WTC11 (cell line): ENCODE results near the gene WWOX. TPM values are rescaled to one million over a fixed set of nuclear protein-coding genes. Genes with fewer than 3 reads are reported as not detected.

Experiments used
- ATAC-seq: fragments of 200-7000 bp; cut with Tn5 transposase; 2 replicates; pipeline ENCODE4 v1.10.0; 2021; ENCODE audit warnings: mild to moderate bottlenecking, moderate library complexity
- CTCF ChIA-PET: fragments of 300-600 bp; sonication (Branson Sonifier 250); formaldehyde crosslinking; loops from one replicate; lab custom pipeline; 2021; ENCODE audit warnings: antibody characterized with exemption; lab: Charles Lee
- POLR2A ChIA-PET: fragments of 350-600 bp; sonication (Branson Sonifier 250); formaldehyde crosslinking; loops from one replicate; lab custom pipeline; 2021; ENCODE audit warnings: antibody characterized with exemption; lab: Charles Lee
- DNase-seq: peaks from one replicate; pipeline ENCODE4 v3.0.0; 2021; ENCODE audit warnings: low spot score
- H3K27ac Mint-ChIP-seq: 2 replicates; pipeline ENCODE4 v1.8.0; 2021; ENCODE audit warnings: mixed read lengths
- H3K27me3 Mint-ChIP-seq: 2 replicates; pipeline ENCODE4 v1.8.0; 2021; ENCODE audit warnings: low read depth, mild to moderate bottlenecking, moderate library complexity, mixed read lengths
- H3K36me3 Mint-ChIP-seq: 2 replicates; pipeline ENCODE4 v1.8.0; 2021; ENCODE audit warnings: mixed read lengths
- H3K4me1 Mint-ChIP-seq: 2 replicates; pipeline ENCODE4 v1.8.0; 2022; ENCODE audit warnings: mixed read lengths
- H3K4me3 Mint-ChIP-seq: 2 replicates; pipeline ENCODE4 v1.8.0; 2021; ENCODE audit warnings: mild to moderate bottlenecking, moderate library complexity, mixed read lengths
- H3K9me3 Mint-ChIP-seq: 2 replicates; pipeline ENCODE4 v1.8.0; 2021; ENCODE audit warnings: mixed read lengths
- AR ChIP-seq: fragments of 250-450 bp; sonication (Bioruptor Pico); IDR thresholded peaks from 2 replicates; pipeline ENCODE4 v1.9.0; 2021; ENCODE audit warnings: mild to moderate bottlenecking
- CBFB ChIP-seq: sonication (generic); formaldehyde crosslinking; IDR thresholded peaks from 2 replicates; pipeline ENCODE4 v1.8.1; 2022; ENCODE audit warnings: mild to moderate bottlenecking, low read depth, missing genetic modification reagents
- CDX4 ChIP-seq: fragments of 250-450 bp; sonication (Bioruptor Pico); IDR thresholded peaks from 2 replicates; pipeline ENCODE4 v1.9.0; 2021; ENCODE audit warnings: moderate library complexity, mild to moderate bottlenecking, inconsistent platforms, borderline replicate concordance
- CREB1 ChIP-seq: sonication (generic); formaldehyde crosslinking; IDR thresholded peaks from 2 replicates; pipeline ENCODE4 v1.8.0; 2023; ENCODE audit warnings: mild to moderate bottlenecking, missing genetic modification reagents
- CTCF ChIP-seq: fragments of 200-600 bp; IDR thresholded peaks from 2 replicates; pipeline ENCODE4 v1.8.0; 2022; ENCODE audit warnings: antibody characterized with exemption
- E2F5 ChIP-seq: sonication (generic); formaldehyde crosslinking; IDR thresholded peaks from 2 replicates; pipeline ENCODE4 v1.8.1; 2022; ENCODE audit warnings: mild to moderate bottlenecking, moderate library complexity, missing genetic modification reagents
- ETV6 ChIP-seq: sonication (generic); formaldehyde crosslinking; IDR thresholded peaks from 2 replicates; pipeline ENCODE4 v1.8.1; 2022; ENCODE audit warnings: mild to moderate bottlenecking, missing genetic modification reagents
- FOXP1 ChIP-seq: sonication (generic); formaldehyde crosslinking; IDR thresholded peaks from 2 replicates; pipeline ENCODE4 v1.8.0; 2022; ENCODE audit warnings: missing genetic modification reagents, mild to moderate bottlenecking, moderate library complexity, borderline replicate concordance
- GRHL2 ChIP-seq: fragments of 250-450 bp; sonication (Bioruptor Pico); IDR thresholded peaks from 2 replicates; pipeline ENCODE4 v1.8.0; 2022; ENCODE audit warnings: mild to moderate bottlenecking, moderate library complexity; ENCODE audit not compliant: insufficient replicate concordance, severe bottlenecking
- NFYB ChIP-seq: sonication (generic); formaldehyde crosslinking; conservative IDR thresholded peaks from 2 replicates; pipeline ENCODE4 v1.8.0; 2022; ENCODE audit warnings: low read depth, missing genetic modification reagents
- RELA ChIP-seq: sonication (generic); formaldehyde crosslinking; IDR thresholded peaks from 2 replicates; pipeline ENCODE4 v1.8.1; 2022; ENCODE audit warnings: missing genetic modification reagents, mild to moderate bottlenecking, borderline replicate concordance
- SMAD4 ChIP-seq: sonication (generic); formaldehyde crosslinking; IDR thresholded peaks from 2 replicates; pipeline ENCODE4 v1.8.0; 2022; ENCODE audit warnings: mild to moderate bottlenecking, missing genetic modification reagents
- USF2 ChIP-seq: sonication (generic); formaldehyde crosslinking; IDR thresholded peaks from 2 replicates; pipeline ENCODE4 v1.8.1; 2023; ENCODE audit warnings: mild to moderate bottlenecking, missing genetic modification reagents, moderate library complexity
- ZNF121 ChIP-seq: sonication (generic); formaldehyde crosslinking; IDR thresholded peaks from 2 replicates; pipeline ENCODE4 v1.8.0; 2023; ENCODE audit warnings: missing genetic modification reagents
- ZNF138 ChIP-seq: sonication (generic); formaldehyde crosslinking; conservative IDR thresholded peaks from 2 replicates; pipeline ENCODE4 v1.8.1; 2022; ENCODE audit warnings: mild to moderate bottlenecking, moderate library complexity, missing genetic modification reagents
- ZNF263 ChIP-seq: sonication (generic); formaldehyde crosslinking; IDR thresholded peaks from 2 replicates; pipeline ENCODE4 v1.8.1; 2022; ENCODE audit warnings: low read depth, mild to moderate bottlenecking, moderate library complexity, missing genetic modification reagents
- ZNF281 ChIP-seq: sonication (generic); formaldehyde crosslinking; IDR thresholded peaks from 2 replicates; pipeline ENCODE4 v1.8.0; 2023; ENCODE audit warnings: mild to moderate bottlenecking, missing genetic modification reagents
- ZNF423 ChIP-seq: fragments of 250-450 bp; sonication (Bioruptor Pico); IDR thresholded peaks from 2 replicates; pipeline ENCODE4 v2.1.2; 2022; ENCODE audit warnings: mild to moderate bottlenecking, moderate library complexity
- ZNF671 ChIP-seq: fragments of 250-450 bp; sonication (Bioruptor Pico); IDR thresholded peaks from 2 replicates; pipeline ENCODE4 v1.8.0; 2021; ENCODE audit warnings: mild to moderate bottlenecking
- total RNA-seq: library from RNA; stranded (reverse); gene quantifications from 3 replicates; pipeline ENCODE4 v1.2.3, GENCODE V29; 2021
- TF ChIP-seq, protein P1 (sequence below): sonication (generic); formaldehyde crosslinking; IDR thresholded peaks from 2 replicates; pipeline ENCODE4 v1.8.1; 2023; ENCODE audit warnings: mild to moderate bottlenecking, missing genetic modification reagents
- TF ChIP-seq, protein P2 (sequence below): sonication (generic); formaldehyde crosslinking; IDR thresholded peaks from 2 replicates; pipeline ENCODE4 v1.8.0; 2022; ENCODE audit warnings: mild to moderate bottlenecking, missing genetic modification reagents
- TF ChIP-seq, protein P3 (sequence below): sonication (generic); formaldehyde crosslinking; IDR thresholded peaks from 2 replicates; pipeline ENCODE4 v1.8.1; 2023; ENCODE audit warnings: mild to moderate bottlenecking, missing genetic modification reagents, borderline replicate concordance

WWOX gene
- total RNA-seq, 1 experiment from 2014 or later: 15.7 TPM

GRCh38 chr16:78744099-78744498 lies 644.6 kb downstream of the WWOX start:
- Mint-ChIP-seq H3K27me3 (no peaks in the 10 kb centered on the region), H3K4me1 (peaks cover 12% of the 10 kb centered on the region), H3K4me3 (no peak overlapping the region), H3K36me3 (no peaks in the 10 kb centered on the region), H3K27ac (no peak overlapping the region), H3K9me3 (peaks cover 8% of the 10 kb centered on the region)
- ATAC-seq: no peak
- CTCF ChIA-PET: no interaction called here
- POLR2A ChIA-PET: no interaction called here
- DNase-seq: no peak
- TF ChIP-seq NFYB: no peak
- no peak for TF ChIP-seq ZNF281 (CRISPR knock-in tag)
- no peak for TF ChIP-seq ETV6 (CRISPR knock-in tag)
- no peak for TF ChIP-seq CTCF
- TF ChIP-seq, protein P1, sequence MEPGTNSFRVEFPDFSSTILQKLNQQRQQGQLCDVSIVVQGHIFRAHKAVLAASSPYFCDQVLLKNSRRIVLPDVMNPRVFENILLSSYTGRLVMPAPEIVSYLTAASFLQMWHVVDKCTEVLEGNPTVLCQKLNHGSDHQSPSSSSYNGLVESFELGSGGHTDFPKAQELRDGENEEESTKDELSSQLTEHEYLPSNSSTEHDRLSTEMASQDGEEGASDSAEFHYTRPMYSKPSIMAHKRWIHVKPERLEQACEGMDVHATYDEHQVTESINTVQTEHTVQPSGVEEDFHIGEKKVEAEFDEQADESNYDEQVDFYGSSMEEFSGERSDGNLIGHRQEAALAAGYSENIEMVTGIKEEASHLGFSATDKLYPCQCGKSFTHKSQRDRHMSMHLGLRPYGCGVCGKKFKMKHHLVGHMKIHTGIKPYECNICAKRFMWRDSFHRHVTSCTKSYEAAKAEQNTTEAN (CRISPR knock-in tag): no peak
- no peak for TF ChIP-seq CREB1 (CRISPR knock-in tag)
- no peak for TF ChIP-seq RELA (CRISPR knock-in tag)
- no peak for TF ChIP-seq ZNF263
- TF ChIP-seq, protein P2, sequence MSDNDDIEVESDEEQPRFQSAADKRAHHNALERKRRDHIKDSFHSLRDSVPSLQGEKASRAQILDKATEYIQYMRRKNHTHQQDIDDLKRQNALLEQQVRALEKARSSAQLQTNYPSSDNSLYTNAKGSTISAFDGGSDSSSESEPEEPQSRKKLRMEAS (CRISPR knock-in tag): no peak
- TF ChIP-seq USF2 (CRISPR knock-in tag): no peak
- TF ChIP-seq SMAD4: no peak
- TF ChIP-seq FOXP1 (CRISPR knock-in tag): no peak
- no peak for TF ChIP-seq ZNF121 (CRISPR knock-in tag)
- TF ChIP-seq, protein P3, sequence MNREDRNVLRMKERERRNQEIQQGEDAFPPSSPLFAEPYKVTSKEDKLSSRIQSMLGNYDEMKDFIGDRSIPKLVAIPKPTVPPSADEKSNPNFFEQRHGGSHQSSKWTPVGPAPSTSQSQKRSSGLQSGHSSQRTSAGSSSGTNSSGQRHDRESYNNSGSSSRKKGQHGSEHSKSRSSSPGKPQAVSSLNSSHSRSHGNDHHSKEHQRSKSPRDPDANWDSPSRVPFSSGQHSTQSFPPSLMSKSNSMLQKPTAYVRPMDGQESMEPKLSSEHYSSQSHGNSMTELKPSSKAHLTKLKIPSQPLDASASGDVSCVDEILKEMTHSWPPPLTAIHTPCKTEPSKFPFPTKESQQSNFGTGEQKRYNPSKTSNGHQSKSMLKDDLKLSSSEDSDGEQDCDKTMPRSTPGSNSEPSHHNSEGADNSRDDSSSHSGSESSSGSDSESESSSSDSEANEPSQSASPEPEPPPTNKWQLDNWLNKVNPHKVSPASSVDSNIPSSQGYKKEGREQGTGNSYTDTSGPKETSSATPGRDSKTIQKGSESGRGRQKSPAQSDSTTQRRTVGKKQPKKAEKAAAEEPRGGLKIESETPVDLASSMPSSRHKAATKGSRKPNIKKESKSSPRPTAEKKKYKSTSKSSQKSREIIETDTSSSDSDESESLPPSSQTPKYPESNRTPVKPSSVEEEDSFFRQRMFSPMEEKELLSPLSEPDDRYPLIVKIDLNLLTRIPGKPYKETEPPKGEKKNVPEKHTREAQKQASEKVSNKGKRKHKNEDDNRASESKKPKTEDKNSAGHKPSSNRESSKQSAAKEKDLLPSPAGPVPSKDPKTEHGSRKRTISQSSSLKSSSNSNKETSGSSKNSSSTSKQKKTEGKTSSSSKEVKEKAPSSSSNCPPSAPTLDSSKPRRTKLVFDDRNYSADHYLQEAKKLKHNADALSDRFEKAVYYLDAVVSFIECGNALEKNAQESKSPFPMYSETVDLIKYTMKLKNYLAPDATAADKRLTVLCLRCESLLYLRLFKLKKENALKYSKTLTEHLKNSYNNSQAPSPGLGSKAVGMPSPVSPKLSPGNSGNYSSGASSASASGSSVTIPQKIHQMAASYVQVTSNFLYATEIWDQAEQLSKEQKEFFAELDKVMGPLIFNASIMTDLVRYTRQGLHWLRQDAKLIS: no peak
- no peak for TF ChIP-seq CBFB (CRISPR knock-in tag)

DNA sequence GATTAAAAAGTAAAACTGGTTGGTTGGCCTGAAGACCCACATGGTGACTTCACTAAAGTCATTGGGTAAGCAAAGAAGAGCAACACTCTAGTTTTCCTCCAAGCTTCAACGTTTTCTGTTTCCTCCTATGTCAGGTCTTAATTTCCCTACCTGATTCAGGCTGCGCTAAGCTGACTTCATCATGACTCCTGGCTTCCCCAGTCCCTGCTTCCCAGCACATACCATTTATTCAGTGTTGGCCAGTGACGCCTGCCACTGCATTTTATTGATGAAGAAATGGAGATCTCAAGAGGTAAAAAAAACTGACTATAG lies 645.3 kb downstream of the WWOX start:
- no peak overlapping the region for H3K4me3 Mint-ChIP-seq
- POLR2A ChIA-PET: interaction anchor here (0.6 kb wide), 1 partner anchor 22 kb away, joined by 3 read pairs; no protein-coding TSS in a partner anchor
- DNase-seq (no peak), ATAC-seq (no peak)
- CTCF ChIA-PET: no interaction called here
- no peaks in the 10 kb centered on the region for H3K36me3 Mint-ChIP-seq
- H3K9me3 Mint-ChIP-seq: peaks cover 8% of the 10 kb centered on the region
- H3K4me1 Mint-ChIP-seq: peaks cover 16% of the 10 kb centered on the region
- H3K27me3 Mint-ChIP-seq: no peaks in the 10 kb centered on the region
- H3K27ac Mint-ChIP-seq: no peak overlapping the region
- TF ChIP-seq ZNF671 (CRISPR knock-in tag): no peak
- TF ChIP-seq CDX4 (CRISPR knock-in tag): no peak
- no peak for TF ChIP-seq ZNF423
- no peak for TF ChIP-seq ZNF138 (CRISPR knock-in tag)
- TF ChIP-seq AR (CRISPR knock-in tag): no peak
- TF ChIP-seq GRHL2: no peak
- no peak for TF ChIP-seq E2F5
